Caco-2 (cell line): ENCODE data around the gene ZNF276. TPM values are rescaled to one million over a fixed set of nuclear protein-coding genes. Genes with fewer than 3 reads are reported as not detected.
"Not testable (repeated sequence)": the region's sequence is repeated elsewhere in the genome, so short reads cannot be mapped to it uniquely, and the experiment has no call there.

Experiments used
- BruUV-seq: library from RNA; stranded (reverse); fragments of 400-500 nt; replicated peaks from 2 replicates; lab custom pipeline; 2021; lab: Mats Ljungman, UMichigan
- CTCF ChIA-PET: fragments of 300-600 bp; sonication (Branson Sonifier 250); formaldehyde crosslinking; loops from one replicate; lab custom pipeline; 2022; ENCODE audit warnings: antibody characterized with exemption; lab: Charles Lee
- POLR2A ChIA-PET: fragments of 300-600 bp; sonication (Branson Sonifier 250); formaldehyde crosslinking; loops from one replicate; lab custom pipeline; 2022; ENCODE audit warnings: antibody characterized with exemption; lab: Charles Lee
- DNase-seq, 2 experiments: peaks; one replicate each; pipeline versions ENCODE4 v3.0.0 to v3.0.0-alpha.2; 2020 to 2022
- H3K27me3 ChIP-seq: replicated peaks from 2 replicates; pipeline ENCODE4 v1.6.0; 2011; ENCODE audit warnings: low read length; ENCODE audit not compliant: control insufficient read depth, insufficient read depth
- H3K36me3 ChIP-seq: 2 replicates; pipeline ENCODE4 v1.5.1; 2011; ENCODE audit warnings: low read length; ENCODE audit not compliant: control insufficient read depth, insufficient read depth
- H3K4me1 ChIP-seq: fragments of 250-450 bp; sonication (Bioruptor Pico); 2 replicates; pipeline ENCODE4 v1.5.1; 2020; ENCODE audit warnings: mild to moderate bottlenecking
- H3K4me3 ChIP-seq: 2 replicates; pipeline ENCODE4 v1.5.1; 2011; ENCODE audit warnings: low read depth, mild to moderate bottlenecking, control low read depth, low read length
- H3K9me3 ChIP-seq: fragments of 250-450 bp; sonication (Bioruptor Pico); 2 replicates; pipeline ENCODE4 v1.5.1; 2020; ENCODE audit warnings: mild to moderate bottlenecking, moderate library complexity
- H3K27ac Mint-ChIP-seq: one replicate; pipeline ENCODE4 v1.8.0; 2022; ENCODE audit warnings: mixed read lengths; ENCODE audit not compliant: unreplicated experiment
- H3K27me3 Mint-ChIP-seq: one replicate; pipeline ENCODE4 v1.8.0; 2022; ENCODE audit warnings: mixed read lengths; ENCODE audit not compliant: insufficient read depth, unreplicated experiment
- H3K36me3 Mint-ChIP-seq: one replicate; pipeline ENCODE4 v1.8.0; 2022; ENCODE audit warnings: mild to moderate bottlenecking, mixed read lengths; ENCODE audit not compliant: insufficient read depth, unreplicated experiment
- H3K4me1 Mint-ChIP-seq: one replicate; pipeline ENCODE4 v1.8.0; 2022; ENCODE audit warnings: low read depth, mixed read lengths; ENCODE audit not compliant: unreplicated experiment
- H3K4me3 Mint-ChIP-seq: one replicate; pipeline ENCODE4 v1.8.0; 2022; ENCODE audit warnings: mild to moderate bottlenecking, moderate library complexity, mixed read lengths; ENCODE audit not compliant: unreplicated experiment
- H3K9me3 Mint-ChIP-seq: one replicate; pipeline ENCODE4 v1.8.0; 2022; ENCODE audit warnings: mixed read lengths; ENCODE audit not compliant: unreplicated experiment
- CTCF ChIP-seq, 2 experiments: fragments of 200-600 bp in 1 of 2; IDR thresholded peaks; 1 replicate in 1 of 2; 2 replicates in 1 of 2; pipeline versions ENCODE4 v1.5.1 to v1.8.0; 2011 to 2022; ENCODE audit warnings: antibody characterized with exemption in 1 of 2, control low read depth in 1 of 2, inconsistent platforms in 1 of 2, low read depth in 1 of 2, low read length in 1 of 2, mild to moderate bottlenecking in 1 of 2, moderate library complexity in 1 of 2; ENCODE audit not compliant: insufficient read depth in 1 of 2, severe bottlenecking in 1 of 2, unreplicated experiment in 1 of 2
- intact Hi-C: fragments of 100-400 bp; cut with micrococcal nuclease; formaldehyde crosslinking; loops from one replicate; pipeline ENCODE4 v1.10.0; 2022; ENCODE audit not compliant: unreplicated experiment
- total RNA-seq: library from RNA; stranded (reverse); gene quantifications from 2 replicates; pipeline ENCODE4 v1.2.3, GENCODE V29; 2022

Gene ZNF276
- total RNA-seq, 1 experiment from 2014 or later = 28.1 TPM

- Histone ChIP-seq H3K4me3 (no peak overlapping the region), H3K4me1 (no peaks in the 10 kb centered on the region), H3K27me3 (no peaks in the 10 kb centered on the region), H3K9me3 (no peaks in the 10 kb centered on the region), H3K36me3 (peaks cover 7% of the 10 kb centered on the region; the same call in 1 of the 2 replicates)
- Mint-ChIP-seq H3K27me3 (no peaks in the 10 kb centered on the region), H3K27ac (no peak overlapping the region), H3K4me3 (no peak overlapping the region), H3K4me1 (no peaks in the 10 kb centered on the region), H3K9me3 (no peaks in the 10 kb centered on the region), H3K36me3 (peaks cover 96% of the 10 kb centered on the region)
- intact Hi-C loops = no loop called here
- no TSS peak for BruUV-seq
- ChIA-PET CTCF (no interaction called here), POLR2A (no interaction called here)
- DNase-seq = no peak
- TF ChIP-seq CTCF (IDR thresholded peaks at IDR 0.05; ENCODE audit: insufficient read depth in 1 of 2, low read depth in 1 of 2, low read length in 1 of 2, severe bottlenecking in 1 of 2, unreplicated experiment in 1 of 2) = no peak
These were observed 58.0 kb downstream of the ZNF276 start for GRCh38 chr16:89779231-89779908.

GRCh38 chr16:89779909-89780305 lies 58.6 kb downstream of the ZNF276 start:
- Histone ChIP-seq H3K27me3 (no peaks in the 10 kb centered on the region), H3K4me1 (no peaks in the 10 kb centered on the region), H3K9me3 (no peaks in the 10 kb centered on the region), H3K4me3 (no peak overlapping the region), H3K36me3 (peaks cover 7% of the 10 kb centered on the region; the same call in 1 of the 2 replicates)
- H3K4me1 Mint-ChIP-seq = no peaks in the 10 kb centered on the region
- ChIA-PET CTCF (no interaction called here), POLR2A (no interaction called here)
- intact Hi-C loops = no loop called here
- TF ChIP-seq CTCF (IDR thresholded peaks at IDR 0.05; ENCODE audit: insufficient read depth in 1 of 2, low read depth in 1 of 2, low read length in 1 of 2, severe bottlenecking in 1 of 2, unreplicated experiment in 1 of 2) = no peak
- H3K27ac Mint-ChIP-seq = no peak overlapping the region
- H3K9me3 Mint-ChIP-seq = no peaks in the 10 kb centered on the region
- peaks cover 96% of the 10 kb centered on the region for H3K36me3 Mint-ChIP-seq
- no TSS peak for BruUV-seq
- H3K4me3 Mint-ChIP-seq = no peak overlapping the region
- DNase-seq = no peak
- H3K27me3 Mint-ChIP-seq = no peaks in the 10 kb centered on the region

GRCh38 chr16:89782489-89782888 lies 61.2 kb downstream of the ZNF276 start:
- Mint-ChIP-seq H3K9me3 (no peaks in the 10 kb centered on the region), H3K4me3 (no peak overlapping the region), H3K36me3 (peaks cover 97% of the 10 kb centered on the region), H3K27me3 (no peaks in the 10 kb centered on the region), H3K27ac (no peak overlapping the region), H3K4me1 (no peaks in the 10 kb centered on the region)
- intact Hi-C loops = no loop called here
- TF ChIP-seq CTCF (IDR thresholded peaks at IDR 0.05; ENCODE audit: insufficient read depth in 1 of 2, low read depth in 1 of 2, low read length in 1 of 2, severe bottlenecking in 1 of 2, unreplicated experiment in 1 of 2) = no peak
- Histone ChIP-seq H3K4me3 (no peak overlapping the region), H3K36me3 (peaks cover 5% of the 10 kb centered on the region), H3K27me3 (no peaks in the 10 kb centered on the region), H3K4me1 (no peaks in the 10 kb centered on the region), H3K9me3 (no peaks in the 10 kb centered on the region)
- CTCF ChIA-PET = no interaction called here
- no TSS peak for BruUV-seq
- no peak for DNase-seq
- POLR2A ChIA-PET = no interaction called here

GRCh38 chr16:89783952-89784351 lies 62.6 kb downstream of the ZNF276 start:
- H3K27me3 Mint-ChIP-seq, H3K9me3 ChIP-seq, H3K4me3 Mint-ChIP-seq, DNase-seq, H3K36me3 ChIP-seq, H3K4me3 ChIP-seq, H3K27ac Mint-ChIP-seq, H3K4me1 ChIP-seq, BruUV-seq, H3K27me3 ChIP-seq, intact Hi-C loops, H3K9me3 Mint-ChIP-seq, H3K4me1 Mint-ChIP-seq: not testable (repeated sequence)
- CTCF ChIA-PET = interaction anchor here (0.6 kb wide), 1 partner anchor 66 kb away, joined by 3 read pairs; no protein-coding TSS in a partner anchor
- peaks cover 95% of the 10 kb centered on the region for H3K36me3 Mint-ChIP-seq
- POLR2A ChIA-PET = interaction anchor here (0.6 kb wide), 1 partner anchor 272 kb away, joined by 3 read pairs; no protein-coding TSS in a partner anchor
